Thyroid gland (tissue), 4 donors: Measurements from ENCODE around the gene PLEKHN1.

Experiments used
- POLR2A ChIP-seq, 2 donors: fragments of 450-650 bp; IDR thresholded peaks; one replicate each; pipeline ENCODE4 v1.6.1; 2017; ENCODE audit warnings: antibody characterized with exemption in 2 of 2, mild to moderate bottlenecking in 2 of 2, moderate library complexity in 1 of 2
- TF ChIP-seq, protein P1 (sequence below), 6 experiments: fragments of 200-600 bp in 3 of 6; fragments of 450-650 bp in 3 of 6; sonication (generic) in 3 of 6; IDR thresholded peaks; one replicate each; pipeline ENCODE4 v1.5.1; 2016 to 2019; ENCODE audit warnings: antibody characterized with exemption in 6 of 6, mild to moderate bottlenecking in 2 of 6, inconsistent platforms in 1 of 6, moderate library complexity in 1 of 6

DNA sequence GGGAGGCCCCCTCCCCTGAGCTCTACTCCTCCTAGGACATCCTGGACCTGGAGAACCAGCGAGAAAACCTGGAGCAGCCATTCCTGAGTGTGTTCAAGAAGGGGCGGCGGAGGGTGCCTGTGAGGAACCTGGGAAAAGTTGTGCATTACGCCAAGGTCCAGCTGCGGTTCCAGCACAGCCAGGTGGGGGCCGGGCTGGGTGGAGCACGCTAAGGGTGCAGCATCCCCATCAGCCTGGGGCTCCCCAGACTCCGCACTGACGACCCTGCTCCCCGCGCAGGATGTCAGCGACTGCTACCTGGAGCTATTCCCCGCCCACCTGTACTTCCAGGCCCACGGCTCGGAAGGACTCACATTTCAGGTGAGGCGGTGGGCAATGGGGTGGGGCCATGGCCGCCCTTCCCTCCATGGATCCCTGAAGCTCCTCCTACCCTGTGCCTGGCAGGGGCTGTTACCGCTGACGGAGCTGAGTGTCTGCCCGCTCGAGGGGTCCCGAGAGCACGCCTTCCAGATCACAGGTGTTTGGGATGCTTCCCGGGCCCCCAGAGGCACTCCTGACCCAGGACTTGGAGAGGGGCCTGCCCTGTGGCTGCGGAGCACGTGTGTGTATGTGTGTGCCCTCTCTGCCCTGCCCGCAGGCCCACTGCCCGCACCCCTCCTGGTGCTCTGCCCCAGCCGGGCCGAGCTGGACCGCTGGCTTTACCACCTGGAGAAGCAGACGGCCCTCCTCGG lies 4.1 kb downstream of the PLEKHN1 start:
- TF ChIP-seq, protein P1, sequence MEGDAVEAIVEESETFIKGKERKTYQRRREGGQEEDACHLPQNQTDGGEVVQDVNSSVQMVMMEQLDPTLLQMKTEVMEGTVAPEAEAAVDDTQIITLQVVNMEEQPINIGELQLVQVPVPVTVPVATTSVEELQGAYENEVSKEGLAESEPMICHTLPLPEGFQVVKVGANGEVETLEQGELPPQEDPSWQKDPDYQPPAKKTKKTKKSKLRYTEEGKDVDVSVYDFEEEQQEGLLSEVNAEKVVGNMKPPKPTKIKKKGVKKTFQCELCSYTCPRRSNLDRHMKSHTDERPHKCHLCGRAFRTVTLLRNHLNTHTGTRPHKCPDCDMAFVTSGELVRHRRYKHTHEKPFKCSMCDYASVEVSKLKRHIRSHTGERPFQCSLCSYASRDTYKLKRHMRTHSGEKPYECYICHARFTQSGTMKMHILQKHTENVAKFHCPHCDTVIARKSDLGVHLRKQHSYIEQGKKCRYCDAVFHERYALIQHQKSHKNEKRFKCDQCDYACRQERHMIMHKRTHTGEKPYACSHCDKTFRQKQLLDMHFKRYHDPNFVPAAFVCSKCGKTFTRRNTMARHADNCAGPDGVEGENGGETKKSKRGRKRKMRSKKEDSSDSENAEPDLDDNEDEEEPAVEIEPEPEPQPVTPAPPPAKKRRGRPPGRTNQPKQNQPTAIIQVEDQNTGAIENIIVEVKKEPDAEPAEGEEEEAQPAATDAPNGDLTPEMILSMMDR (IDR thresholded peaks at IDR 0.05), result no peak
- TF ChIP-seq POLR2A (IDR thresholded peaks at IDR 0.05), result no peak
